Measurements from ENCODE around the gene MINDY4. TPM values are rescaled to one million over a fixed set of nuclear protein-coding genes. Genes with fewer than 3 reads are reported as not detected.
A peak's percentile ranks its signal among the peaks of the same experiment; 100 is the strongest.

The MINDY4 gene
- total and polyA plus RNA-seq, 4 donors: 0.93 to 6.1 (median 1.9) TPM

- no peak for TF ChIP-seq ATF3 (IDR thresholded peaks at IDR 0.05)
- no peak for TF ChIP-seq YY1 (IDR thresholded peaks at IDR 0.05)
- TF ChIP-seq FOXA2 (IDR thresholded peaks at IDR 0.05): no peak
- TF ChIP-seq GABPA (IDR thresholded peaks at IDR 0.05 in 1 of 2, conservative IDR thresholded peaks at IDR 0.05 in 1 of 2): no peak
These were observed 18.7 kb upstream of the MINDY4 start (continued) for GRCh38 chr7:30752484-30752883.

- Histone ChIP-seq H3K27ac (ENCODE audit: low read depth in 1 of 2, low read length in 2 of 2) (peak overlapping the region; percentile 59 to 67), H3K4me3 (ENCODE audit: low read depth in 1 of 3, low read length in 3 of 3) (peak overlapping the region in 2 of 3 donors; percentile 15 to 31), H3K9me3 (ENCODE audit: control insufficient read depth in 4 of 4, low read length in 3 of 4) (no peaks in the 10 kb centered on the region), H3K4me1 (ENCODE audit: control insufficient read depth in 4 of 4, insufficient read depth in 4 of 4, low read length in 3 of 4) (peaks cover 0 to 10% (median 0%) of the 10 kb centered on the region in 4 donors), H3K36me3 (ENCODE audit: control insufficient read depth in 4 of 4, insufficient read depth in 3 of 4, low read depth in 1 of 4, low read length in 3 of 4) (no peaks in the 10 kb centered on the region), H3K27me3 (ENCODE audit: control insufficient read depth in 4 of 4, insufficient read depth in 4 of 4, low read length in 3 of 4) (no peaks in the 10 kb centered on the region), H3K9ac (ENCODE audit: low read depth in 1 of 2, low read length in 2 of 2) (peak overlapping the region in 1 of 2 donors; percentile 14)
- no peak for DNase-seq (ENCODE audit: low spot score)
- 56% methylated on average over 5 of the region's 5 CpGs for WGBS
- TF ChIP-seq NR2F2 (IDR thresholded peaks at IDR 0.05) (peak; percentile 89), SP1 (IDR thresholded peaks at IDR 0.05) (peak; percentile 25), GABPA (IDR thresholded peaks at IDR 0.05 in 1 of 2, conservative IDR thresholded peaks at IDR 0.05 in 1 of 2) (no peak), YY1 (IDR thresholded peaks at IDR 0.05) (peak; percentile 19), REST (IDR thresholded peaks at IDR 0.05) (peak; percentile 42), RXRA (IDR thresholded peaks at IDR 0.05) (peak in 1 of 2 donors; percentile 16)
These were observed 18.2 kb upstream of the MINDY4 start for GRCh38 chr7:30752979-30753378.

GRCh38 chr7:30754315-30754877 is 16.8 kb upstream of the MINDY4 start:
- Histone ChIP-seq H3K4me3 (ENCODE audit: low read depth in 1 of 3, low read length in 3 of 3) (no peak overlapping the region), H3K36me3 (ENCODE audit: control insufficient read depth in 4 of 4, insufficient read depth in 3 of 4, low read depth in 1 of 4, low read length in 3 of 4) (no peaks in the 10 kb centered on the region), H3K9me3 (ENCODE audit: control insufficient read depth in 4 of 4, low read length in 3 of 4) (no peaks in the 10 kb centered on the region), H3K27ac (ENCODE audit: low read depth in 1 of 2, low read length in 2 of 2) (no peak overlapping the region), H3K9ac (ENCODE audit: low read depth in 1 of 2, low read length in 2 of 2) (no peak overlapping the region), H3K27me3 (ENCODE audit: control insufficient read depth in 4 of 4, insufficient read depth in 4 of 4, low read length in 3 of 4) (no peaks in the 10 kb centered on the region), H3K4me1 (ENCODE audit: control insufficient read depth in 4 of 4, insufficient read depth in 4 of 4, low read length in 3 of 4) (peaks cover 0 to 10% (median 0%) of the 10 kb centered on the region in 4 donors)
- no peak for DNase-seq (ENCODE audit: low spot score)
- TF ChIP-seq TAF1 (conservative IDR thresholded peaks at IDR 0.05) (no peak), CTCF (IDR thresholded peaks at IDR 0.05; ENCODE audit: low read depth, low read length, missing input control) (no peak), RXRA (IDR thresholded peaks at IDR 0.05) (no peak), FOXA1 (IDR thresholded peaks at IDR 0.05) (no peak), ATF3 (IDR thresholded peaks at IDR 0.05) (no peak), ZBTB33 (IDR thresholded peaks at IDR 0.05) (no peak), HNF4A (conservative IDR thresholded peaks at IDR 0.05) (no peak), REST (IDR thresholded peaks at IDR 0.05) (no peak), EGR1 (IDR thresholded peaks at IDR 0.05; ENCODE audit: low read depth in 2 of 2) (no peak), GABPA (IDR thresholded peaks at IDR 0.05 in 1 of 2, conservative IDR thresholded peaks at IDR 0.05 in 1 of 2) (no peak)
- 87% methylated on average over 6 of the region's 6 CpGs for WGBS
